Measurements from ENCODE around the gene LRP1.

Gene LRP1

DNA sequence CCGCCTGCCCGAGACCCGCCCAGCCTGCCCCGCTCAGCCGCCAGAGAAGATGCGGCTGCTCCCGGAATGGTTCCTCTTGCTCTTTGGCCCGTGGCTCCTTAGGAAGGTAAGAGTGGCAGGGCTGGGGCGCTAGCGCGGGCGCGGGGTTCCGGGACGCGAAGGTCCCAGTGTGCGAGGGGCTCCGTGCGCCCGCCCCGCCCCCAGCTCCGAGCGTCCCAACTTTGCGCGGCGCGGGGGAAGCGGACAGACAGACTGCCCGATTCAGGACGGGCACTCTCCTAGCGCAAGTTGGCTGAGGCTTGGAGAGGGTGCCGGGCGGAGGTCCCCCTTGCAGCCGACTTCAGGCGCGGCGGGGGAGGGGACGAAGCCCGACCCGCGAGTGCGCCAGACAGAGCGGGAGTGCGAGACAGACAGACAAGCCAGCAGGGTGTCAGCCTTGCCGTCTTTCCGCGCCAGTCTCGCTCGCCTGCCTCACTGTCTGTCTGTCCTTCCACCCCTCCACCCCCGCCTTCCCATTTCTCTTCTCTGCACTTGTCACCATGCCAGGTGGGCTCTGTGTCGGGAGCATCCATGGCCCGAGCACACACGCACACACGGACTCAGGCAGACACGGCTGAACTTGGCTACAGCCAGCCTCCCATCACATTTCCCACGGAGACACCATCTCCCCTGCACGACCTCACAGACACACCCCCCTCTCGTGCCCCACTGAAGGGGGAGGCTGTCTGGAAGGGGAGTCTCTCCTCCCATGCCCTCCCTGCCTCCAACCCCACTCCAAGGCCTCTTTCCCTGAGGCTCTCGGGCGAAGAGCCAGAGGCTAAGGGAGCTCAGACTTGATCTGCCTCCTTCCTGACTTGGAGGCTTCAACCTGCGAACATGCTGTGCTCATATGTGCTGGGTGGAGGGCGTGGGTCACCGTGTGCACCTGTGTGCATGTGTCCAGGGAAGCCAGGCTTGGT, 88.9 kb downstream of the LRP1 start:
- DNase-seq (ENCODE audit: low read depth) = no peak

DNA sequence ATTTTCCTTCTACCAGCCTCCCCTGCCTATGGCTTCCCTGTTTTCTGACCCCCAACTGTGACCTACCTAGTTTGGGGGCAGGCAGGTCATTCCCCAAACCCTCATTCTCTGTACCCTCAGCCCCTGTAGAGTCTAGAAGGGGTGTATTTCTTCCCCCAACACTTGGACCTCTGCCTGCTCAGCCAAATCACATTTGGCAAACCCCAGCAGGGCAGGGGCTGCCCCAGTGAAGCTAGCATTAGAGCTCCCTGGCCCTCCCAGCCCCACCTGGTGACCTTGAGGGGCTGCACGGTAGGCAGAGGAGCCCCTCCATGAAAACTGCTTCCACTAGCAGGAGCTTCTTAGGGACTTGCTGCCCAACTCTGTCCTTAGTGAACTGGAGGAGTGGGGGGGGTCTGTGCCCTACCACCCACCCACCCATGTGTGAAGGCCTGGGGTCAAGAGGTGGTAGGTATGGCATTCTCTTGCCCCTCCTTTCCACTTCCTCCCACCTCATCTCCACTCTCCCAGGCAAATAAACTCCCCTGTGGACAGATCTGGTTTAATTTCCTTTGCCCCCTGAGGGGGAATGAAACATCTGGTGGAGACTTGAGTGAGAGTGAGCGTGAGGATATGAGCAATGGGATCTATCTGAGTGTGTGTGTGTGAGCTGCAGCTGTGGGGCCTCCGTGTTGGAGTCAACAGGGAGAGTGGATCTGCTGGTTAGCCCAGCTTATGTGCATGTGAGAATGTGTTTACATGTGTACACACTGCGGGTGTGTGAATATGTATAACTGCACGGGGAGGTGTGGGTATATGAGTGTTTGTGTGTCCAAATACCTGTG, 90.0 kb downstream of the LRP1 start:
- TF ChIP-seq, protein P1, sequence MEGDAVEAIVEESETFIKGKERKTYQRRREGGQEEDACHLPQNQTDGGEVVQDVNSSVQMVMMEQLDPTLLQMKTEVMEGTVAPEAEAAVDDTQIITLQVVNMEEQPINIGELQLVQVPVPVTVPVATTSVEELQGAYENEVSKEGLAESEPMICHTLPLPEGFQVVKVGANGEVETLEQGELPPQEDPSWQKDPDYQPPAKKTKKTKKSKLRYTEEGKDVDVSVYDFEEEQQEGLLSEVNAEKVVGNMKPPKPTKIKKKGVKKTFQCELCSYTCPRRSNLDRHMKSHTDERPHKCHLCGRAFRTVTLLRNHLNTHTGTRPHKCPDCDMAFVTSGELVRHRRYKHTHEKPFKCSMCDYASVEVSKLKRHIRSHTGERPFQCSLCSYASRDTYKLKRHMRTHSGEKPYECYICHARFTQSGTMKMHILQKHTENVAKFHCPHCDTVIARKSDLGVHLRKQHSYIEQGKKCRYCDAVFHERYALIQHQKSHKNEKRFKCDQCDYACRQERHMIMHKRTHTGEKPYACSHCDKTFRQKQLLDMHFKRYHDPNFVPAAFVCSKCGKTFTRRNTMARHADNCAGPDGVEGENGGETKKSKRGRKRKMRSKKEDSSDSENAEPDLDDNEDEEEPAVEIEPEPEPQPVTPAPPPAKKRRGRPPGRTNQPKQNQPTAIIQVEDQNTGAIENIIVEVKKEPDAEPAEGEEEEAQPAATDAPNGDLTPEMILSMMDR (IDR thresholded peaks at IDR 0.05; ENCODE audit: control insufficient read depth, extremely low read depth, insufficient read depth) = no peak
- DNase-seq (ENCODE audit: low read depth) = no peak
- peak overlapping the region; percentile 81 for H3K4me3 ChIP-seq (ENCODE audit: low read depth, low read length)

More for the DNA sequence above, 88.9 kb downstream of the LRP1 start:
- TF ChIP-seq, protein P1 (IDR thresholded peaks at IDR 0.05; ENCODE audit: control insufficient read depth, extremely low read depth, insufficient read depth) = no peak
- peak overlapping the region; percentile 81 for H3K4me3 ChIP-seq (ENCODE audit: low read depth, low read length)

DNA sequence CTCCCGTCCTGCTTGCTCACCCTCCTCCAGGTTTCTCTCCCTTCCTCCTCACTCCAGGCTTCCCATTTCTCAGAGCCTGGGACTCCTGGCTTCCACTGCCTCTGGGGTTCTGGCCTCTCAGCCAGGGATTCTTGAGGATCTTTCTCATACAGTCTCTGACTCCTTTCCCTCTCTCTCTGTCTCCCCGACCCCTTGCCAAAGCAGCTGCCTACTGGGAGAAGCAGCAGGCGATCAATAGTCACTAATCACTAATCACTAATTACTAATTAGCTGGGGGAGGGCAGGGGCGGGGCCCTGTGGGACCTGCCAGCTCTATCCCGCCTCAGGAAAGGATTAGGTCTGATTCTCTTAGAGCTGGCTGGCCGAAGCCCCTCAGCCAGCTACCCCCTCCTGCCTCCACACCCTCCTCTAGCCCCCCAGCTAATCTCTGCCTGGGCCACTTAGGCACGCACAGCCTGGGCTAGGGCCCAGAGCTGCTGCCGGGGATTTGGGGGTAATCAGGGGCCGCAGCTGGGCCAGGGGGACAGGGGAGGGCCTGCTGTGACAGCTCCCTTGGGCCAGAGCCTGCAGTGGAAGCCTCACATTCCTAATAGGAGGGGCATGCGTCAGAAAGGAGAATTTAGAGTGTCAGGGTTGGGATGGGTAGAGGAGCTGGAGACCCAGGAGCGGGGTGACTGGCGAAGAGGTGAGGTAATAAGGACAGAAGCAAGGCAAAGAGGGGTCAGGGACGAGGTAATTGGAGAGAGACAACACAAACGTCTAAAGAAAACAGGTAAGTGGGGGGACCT, 91.1 kb downstream of the LRP1 start:
- H3K4me3 ChIP-seq (ENCODE audit: low read depth, low read length) = peak overlapping the region; percentile 81
- TF ChIP-seq, protein P1 (IDR thresholded peaks at IDR 0.05; ENCODE audit: control insufficient read depth, extremely low read depth, insufficient read depth) = no peak
- DNase-seq (ENCODE audit: low read depth) = no peak

DNA sequence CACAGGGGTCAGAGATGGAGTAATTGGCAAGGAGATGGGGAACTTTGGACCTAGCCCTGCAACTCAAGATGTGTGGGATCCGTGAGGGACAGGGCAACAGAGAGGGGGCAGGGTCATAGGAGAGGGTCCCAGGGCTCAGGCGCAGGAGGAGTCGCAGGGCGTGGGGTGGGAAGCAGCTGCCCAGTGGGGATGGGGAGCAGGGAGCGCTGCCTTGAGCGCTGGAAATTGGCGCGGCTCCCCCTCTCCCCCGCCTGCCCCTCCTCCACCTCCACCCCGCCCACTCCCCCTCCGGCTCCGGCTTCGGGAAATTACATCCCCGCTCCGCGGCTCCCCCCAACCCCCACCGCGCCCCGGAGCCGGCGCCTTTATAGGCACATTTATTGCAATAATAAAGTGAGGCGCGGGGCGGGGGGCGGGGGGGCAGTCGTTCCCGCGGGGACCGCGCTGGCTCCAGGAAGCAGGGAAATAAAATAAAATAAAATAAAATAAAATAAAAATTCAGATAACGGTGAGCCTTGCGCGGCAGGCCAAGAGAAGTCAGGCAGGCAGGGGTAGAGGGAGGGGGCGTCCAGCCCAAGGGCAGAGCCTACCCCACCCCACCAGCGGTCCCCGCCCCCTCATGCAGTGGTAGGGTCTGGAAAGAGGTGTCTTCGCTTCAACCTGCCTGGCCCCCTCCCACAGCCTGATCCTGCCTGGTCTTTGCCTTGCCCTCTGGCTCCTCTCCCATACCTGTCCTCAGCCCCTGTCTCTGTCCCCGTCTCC, 91.9 kb downstream of the LRP1 start:
- no peak for DNase-seq (ENCODE audit: low read depth)
- TF ChIP-seq, protein P1 (IDR thresholded peaks at IDR 0.05; ENCODE audit: control insufficient read depth, extremely low read depth, insufficient read depth) = no peak
- no peak overlapping the region for H3K4me3 ChIP-seq (ENCODE audit: low read depth, low read length)

DNA sequence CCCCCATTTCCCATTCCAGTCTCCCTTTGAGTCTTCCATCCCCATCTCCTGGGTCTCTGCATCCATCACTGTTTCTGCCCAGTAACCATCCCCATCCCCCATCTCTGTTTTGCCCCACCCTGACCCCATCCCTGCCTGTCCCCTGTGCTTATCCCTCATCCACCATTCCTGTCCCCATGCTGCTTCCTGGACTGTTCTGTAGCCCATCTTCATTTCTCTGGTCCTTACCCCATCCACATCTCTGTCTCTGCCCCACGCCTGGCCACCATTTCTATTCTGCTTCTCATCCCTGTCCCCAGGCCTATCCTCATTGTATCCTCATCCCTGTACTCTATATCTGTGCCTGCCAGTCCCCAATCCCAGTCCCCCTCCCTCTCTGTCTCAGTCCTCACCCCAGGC, 92.5 kb downstream of the LRP1 start:
- TF ChIP-seq, protein P1 (IDR thresholded peaks at IDR 0.05; ENCODE audit: control insufficient read depth, extremely low read depth, insufficient read depth) = no peak
- no peak overlapping the region for H3K4me3 ChIP-seq (ENCODE audit: low read depth, low read length)
- DNase-seq (ENCODE audit: low read depth) = no peak

All from LNCaP clone FGC (cell line).